SK-N-SH (cell line): ENCODE data around the gene MINDY3. TPM values are rescaled to one million over a fixed set of nuclear protein-coding genes. Genes with fewer than 3 reads are reported as not detected.

Experiments used
- CTCF ChIA-PET: fragments of 300-600, 350-600 bp; formaldehyde crosslinking; extraction: SDS; loops from one replicate; lab custom pipeline; 2021; lab: Yijun Ruan, JAX
- POLR2A ChIA-PET: fragments of 350-600 bp; sonication (Branson Sonifier 250); formaldehyde crosslinking; extraction: SDS; loops from one replicate; lab custom pipeline; 2020; ENCODE audit warnings: antibody characterized with exemption, inconsistent platforms; lab: Yijun Ruan, JAX
- DNase-seq: peaks from one replicate; pipeline ENCODE4 v3.0.0; 2012
- H2AFZ ChIP-seq: fragments of 200-600 bp; sonication (generic); 2 replicates; pipeline ENCODE4 v1.8.1; 2016; ENCODE audit warnings: antibody characterized with exemption, mild to moderate bottlenecking, low read depth
- H3F3A ChIP-seq: fragments of 200-600 bp; sonication (generic); replicated peaks from 2 replicates; pipeline ENCODE3; 2016; ENCODE audit warnings: antibody characterized with exemption, mild to moderate bottlenecking; ENCODE audit not compliant: insufficient read depth
- H3K27ac ChIP-seq, 2 experiments: fragments of 200-500 bp in 1 of 2; fragments of 200-600 bp in 1 of 2; sonication (Bioruptor generic) in 1 of 2; sonication (generic), shearing (Covaris generic) in 1 of 2; 2 replicates each; pipeline versions ENCODE4 v1.5.1 to v1.6.1; 2014 to 2016; ENCODE audit warnings: low read depth in 2 of 2, inconsistent platforms in 1 of 2, low read length in 1 of 2, mild to moderate bottlenecking in 1 of 2, mixed read lengths in 1 of 2
- H3K27me3 ChIP-seq: fragments of 200-600 bp; sonication (generic), shearing (Covaris generic); 2 replicates; pipeline ENCODE4 v1.6.1; 2016; ENCODE audit warnings: mixed run types; ENCODE audit not compliant: insufficient read depth
- H3K36me3 ChIP-seq, 2 experiments: fragments of 200-500 bp in 1 of 2; fragments of 200-600 bp in 1 of 2; sonication (Bioruptor generic) in 1 of 2; sonication (generic) in 1 of 2; replicated peaks in 1 of 2; 2 replicates each; pipeline versions ENCODE3 to v1.5.1; 2014 to 2016; ENCODE audit warnings: low read length in 1 of 2, mild to moderate bottlenecking in 1 of 2; ENCODE audit not compliant: insufficient read depth in 2 of 2, control insufficient read depth in 1 of 2
- H3K4me1 ChIP-seq, 2 experiments: fragments of 200-500 bp in 1 of 2; fragments of 200-600 bp in 1 of 2; sonication (Bioruptor generic) in 1 of 2; sonication (generic), shearing (Covaris generic) in 1 of 2; 2 replicates each; pipeline versions ENCODE4 v1.5.1 to v1.6.1; 2014 to 2016; ENCODE audit warnings: low read depth in 1 of 2, low read length in 1 of 2, mixed run types in 1 of 2; ENCODE audit not compliant: insufficient read depth in 2 of 2, control insufficient read depth in 1 of 2
- H3K4me2 ChIP-seq: fragments of 200-600 bp; sonication (generic), shearing (Covaris generic); 2 replicates; pipeline ENCODE4 v1.6.1; 2017; ENCODE audit warnings: mixed run types
- H3K4me3 ChIP-seq, 2 experiments: fragments of 200-500 bp in 1 of 2; fragments of 200-600 bp in 1 of 2; sonication (Bioruptor generic) in 1 of 2; sonication (generic), shearing (Covaris generic) in 1 of 2; 2 replicates each; pipeline versions ENCODE4 v1.5.1 to v1.8.1; 2014 to 2016; ENCODE audit warnings: low read depth in 2 of 2, inconsistent platforms in 1 of 2, low read length in 1 of 2, mild to moderate bottlenecking in 1 of 2, mixed read lengths in 1 of 2, moderate library complexity in 1 of 2
- H3K79me2 ChIP-seq: fragments of 200-600 bp; sonication (generic); 2 replicates; pipeline ENCODE4 v1.8.1; 2017; ENCODE audit warnings: mild to moderate bottlenecking; ENCODE audit not compliant: insufficient read depth
- H3K9ac ChIP-seq: fragments of 200-600 bp; sonication (generic); 2 replicates; pipeline ENCODE4 v1.6.1; 2017; ENCODE audit warnings: mixed run types
- H3K9me2 ChIP-seq: fragments of 200-600 bp; sonication (generic); 2 replicates; pipeline ENCODE4 v1.6.1; 2017; ENCODE audit warnings: mixed run types
- H3K9me3 ChIP-seq: fragments of 200-600 bp; sonication (generic); 2 replicates; pipeline ENCODE4 v1.6.1; 2017; ENCODE audit warnings: mixed run types, mild to moderate bottlenecking, moderate library complexity
- H4K20me1 ChIP-seq: fragments of 200-600 bp; sonication (generic); 2 replicates; pipeline ENCODE4 v1.6.1; 2017; ENCODE audit warnings: mild to moderate bottlenecking, mixed run types; ENCODE audit not compliant: insufficient read depth
- GATA2 ChIP-seq: sonication (generic); formaldehyde crosslinking; IDR thresholded peaks from 2 replicates; pipeline ENCODE4 v1.5.0; 2020; ENCODE audit warnings: mild to moderate bottlenecking, missing genetic modification reagents
- WGBS: methylation state at CpG from one replicate; pipeline ENCODE4 v1.1.6; 2017; ENCODE audit warnings: low lambda C conversion rate; 5-methylcytosine and 5-hydroxymethylcytosine counted together
- polyA plus RNA-seq, 3 experiments: library from polyadenylated mRNA; depleted of rRNA; stranded (reverse); fragments of >200 nt; gene quantifications; 2 replicates each; pipeline ENCODE4 v1.2.3, GENCODE V29; 2012

Gene MINDY3
- polyA plus RNA-seq, 1 of the 3 experiments (the other 2 are of a cell fraction), result 9.5 TPM

GRCh38 chr10:15729890-15730289, 130.4 kb downstream of the MINDY3 start:
- TF ChIP-seq GATA2 (CRISPR knock-in tag), result no peak
- TF ChIP-seq, all 33 proteins: peak for 0
- H3K36me3 ChIP-seq, result no peaks in the 10 kb centered on the region
- POLR2A ChIA-PET, result no interaction called here
- no peak overlapping the region for H3K4me3 ChIP-seq
- no peak overlapping the region for H3K9ac ChIP-seq
- H4K20me1 ChIP-seq, result no peaks in the 10 kb centered on the region
- H3K79me2 ChIP-seq, result no peaks in the 10 kb centered on the region
- no peak for DNase-seq
- H3K9me2 ChIP-seq, result no peaks in the 10 kb centered on the region
- no peaks in the 10 kb centered on the region for H3K27me3 ChIP-seq
- no peaks in the 10 kb centered on the region for H3K4me1 ChIP-seq
- no peaks in the 10 kb centered on the region for H3K9me3 ChIP-seq
- 43% methylated on average over 7 of the region's 7 CpGs for WGBS
- no peak overlapping the region for H3K27ac ChIP-seq
- no peak overlapping the region for H2AFZ ChIP-seq
- CTCF ChIA-PET, result interaction anchor here (0.7 to 2.3 kb wide), 4 partner anchors 10 to 311 kb away, joined by 3 to 8 read pairs (median 6); partner anchors contain the start of gene ITGA8
- no peaks in the 10 kb centered on the region for H3F3A ChIP-seq
- H3K4me2 ChIP-seq, result no peak overlapping the region

Other genes with a start within 250 kb of the MINDY3 start
- not detected in 2 replicates for gene ITGA8, start 140.6 kb downstream of the MINDY3 start, polyA plus RNA-seq (2012; rRNA removed)